ENCODE results near the gene MOB3B. TPM values are rescaled to one million over a fixed set of nuclear protein-coding genes. Genes with fewer than 3 reads are reported as not detected.

Gene MOB3B
- total RNA-seq, 2 experiments from 2014 or later = 0.25 to 0.30 TPM

GRCh38 chr9:27392451-27392850, 137.2 kb downstream of the MOB3B start:
- ChIA-PET POLR2A (no interaction called here), CTCF (no interaction called here)
- intact Hi-C loops (cut with DNase I, micrococcal nuclease) = no loop called here
- ATAC-seq (ENCODE audit: poor library complexity) (no peak), DNase-seq (no peak)
- Mint-ChIP-seq H3K36me3 (ENCODE audit: low read depth) (no peaks in the 10 kb centered on the region), H3K27ac (no peak overlapping the region), H3K4me3 (no peak overlapping the region), H3K9me3 (no peaks in the 10 kb centered on the region), H3K27me3 (no peaks in the 10 kb centered on the region), H3K4me1 (ENCODE audit: low read depth) (no peaks in the 10 kb centered on the region)
- Histone ChIP-seq H3K27me3 (ENCODE audit: control insufficient read depth in 1 of 2, insufficient read depth in 2 of 2, low read length in 2 of 2) (no peaks in the 10 kb centered on the region), H3K4me3 (ENCODE audit: low read length) (no peak overlapping the region), H3K27ac (ENCODE audit: low read depth in 1 of 2, low read length in 2 of 2) (no peak overlapping the region), H3K36me3 (ENCODE audit: insufficient read depth, low read length) (no peaks in the 10 kb centered on the region), H3K4me1 (ENCODE audit: insufficient read depth, low read length) (no peaks in the 10 kb centered on the region), H3K9me3 (ENCODE audit: control insufficient read depth in 1 of 2, insufficient read depth in 1 of 2, low read length in 2 of 2) (no peaks in the 10 kb centered on the region)
- no peak for TF ChIP-seq CTCF (IDR thresholded peaks at IDR 0.05)

GRCh38 chr9:27391040-27391895, 138.3 kb downstream of the MOB3B start:
- Mint-ChIP-seq H3K4me1 (ENCODE audit: low read depth) (no peaks in the 10 kb centered on the region), H3K27me3 (no peaks in the 10 kb centered on the region), H3K4me3 (no peak overlapping the region), H3K9me3 (no peaks in the 10 kb centered on the region), H3K27ac (no peak overlapping the region), H3K36me3 (ENCODE audit: low read depth) (no peaks in the 10 kb centered on the region)
- ChIA-PET CTCF (no interaction called here), POLR2A (interaction anchor here (0.5 kb wide), 1 partner anchor 44 kb away, joined by 3 read pairs; no protein-coding TSS in a partner anchor)
- Histone ChIP-seq H3K9me3 (ENCODE audit: control insufficient read depth in 1 of 2, insufficient read depth in 1 of 2, low read length in 2 of 2) (no peaks in the 10 kb centered on the region), H3K27me3 (ENCODE audit: control insufficient read depth in 1 of 2, insufficient read depth in 2 of 2, low read length in 2 of 2) (no peaks in the 10 kb centered on the region), H3K36me3 (ENCODE audit: insufficient read depth, low read length) (no peaks in the 10 kb centered on the region), H3K4me1 (ENCODE audit: insufficient read depth, low read length) (no peaks in the 10 kb centered on the region), H3K4me3 (ENCODE audit: low read length) (no peak overlapping the region), H3K27ac (ENCODE audit: low read depth in 1 of 2, low read length in 2 of 2) (no peak overlapping the region)
- DNase-seq = no peak
- TF ChIP-seq CTCF (IDR thresholded peaks at IDR 0.05) = no peak
- no peak for ATAC-seq (ENCODE audit: poor library complexity)
- intact Hi-C loops (cut with DNase I, micrococcal nuclease) = no loop called here

- no peak for TF ChIP-seq CTCF (IDR thresholded peaks at IDR 0.05)
- ATAC-seq (ENCODE audit: poor library complexity) = no peak
- H3K4me3 Mint-ChIP-seq = no peak overlapping the region
- no peak overlapping the region for H3K4me3 ChIP-seq (ENCODE audit: low read length)
- no peaks in the 10 kb centered on the region for H3K9me3 ChIP-seq (ENCODE audit: control insufficient read depth in 1 of 2, insufficient read depth in 1 of 2, low read length in 2 of 2)
- CTCF ChIA-PET = no interaction called here
- no peaks in the 10 kb centered on the region for H3K9me3 Mint-ChIP-seq
- no peak overlapping the region for H3K27ac Mint-ChIP-seq
- H3K4me1 Mint-ChIP-seq (ENCODE audit: low read depth) = no peaks in the 10 kb centered on the region
- H3K4me1 ChIP-seq (ENCODE audit: insufficient read depth, low read length) = no peaks in the 10 kb centered on the region
- H3K27me3 ChIP-seq (ENCODE audit: control insufficient read depth in 1 of 2, insufficient read depth in 2 of 2, low read length in 2 of 2) = no peaks in the 10 kb centered on the region
- intact Hi-C loops (cut with DNase I, micrococcal nuclease) = no loop called here
- H3K36me3 Mint-ChIP-seq (ENCODE audit: low read depth) = no peaks in the 10 kb centered on the region
- H3K27me3 Mint-ChIP-seq = no peaks in the 10 kb centered on the region
- POLR2A ChIA-PET = no interaction called here
- no peak for DNase-seq
- H3K36me3 ChIP-seq (ENCODE audit: insufficient read depth, low read length) = no peaks in the 10 kb centered on the region
- no peak overlapping the region for H3K27ac ChIP-seq (ENCODE audit: low read depth in 1 of 2, low read length in 2 of 2)
These were observed 141.5 kb downstream of the MOB3B start for GRCh38 chr9:27388150-27388549.
